ENCODE data around the gene INTS7. TPM values are rescaled to one million over a fixed set of nuclear protein-coding genes. Genes with fewer than 3 reads are reported as not detected.

The INTS7 gene
- total RNA-seq, 1 experiment from 2014 or later: 35.5 TPM

GRCh38 chr1:212053993-212054392, 18.6 kb upstream of the INTS7 start:
- Histone ChIP-seq H3K27ac (ENCODE audit: low read length) (no peak overlapping the region), H3K9me3 (ENCODE audit: control insufficient read depth, insufficient read depth, low read depth, low read length) (no peaks in the 10 kb centered on the region), H3K4me3 (ENCODE audit: low read depth in 2 of 2, low read length in 2 of 2) (no peak overlapping the region), H3K27me3 (ENCODE audit: control insufficient read depth, insufficient read depth, low read length) (no peaks in the 10 kb centered on the region), H3K4me1 (ENCODE audit: control insufficient read depth, insufficient read depth, low read length) (no peaks in the 10 kb centered on the region), H3K36me3 (ENCODE audit: control insufficient read depth, insufficient read depth, low read length) (peaks cover 2% of the 10 kb centered on the region; the same call in 1 of the 2 replicates)
- CTCF ChIA-PET: no interaction called here
- ATAC-seq (no peak), DNase-seq (ENCODE audit: low read depth, low spot score) (no peak)
- no TSS peak for BruUV-seq (replicated peaks)
- TF ChIP-seq SIN3A (IDR thresholded peaks at IDR 0.05; ENCODE audit: borderline replicate concordance, insufficient read depth, low read depth, low read length) (no peak), REST (IDR thresholded peaks at IDR 0.05; ENCODE audit: insufficient read depth in 1 of 2, low read depth in 2 of 2, low read length in 1 of 2) (no peak), TCF7L2 (IDR thresholded peaks at IDR 0.05; ENCODE audit: low read depth, low read length) (no peak), POLR2AphosphoS5 (IDR thresholded peaks at IDR 0.05; ENCODE audit: low read depth, low read length) (no peak), CTCF (IDR thresholded peaks at IDR 0.05) (no peak)
- intact Hi-C loops (cut with micrococcal nuclease; ENCODE audit: unreplicated experiment) (no loop called here), in situ Hi-C loops (cut with HindIII; ENCODE audit: low pct_unique_long_range_greater_than_20kb, low sequenced_read_pairs) (no loop called here)
- POLR2A ChIA-PET: no interaction called here

- no TSS peak for BruUV-seq (replicated peaks)
- H3K4me1 ChIP-seq (ENCODE audit: control insufficient read depth, insufficient read depth, low read length): peaks cover 4% of the 10 kb centered on the region
- no peaks in the 10 kb centered on the region for H3K9me3 ChIP-seq (ENCODE audit: control insufficient read depth, insufficient read depth, low read depth, low read length)
- ChIA-PET CTCF (no interaction called here), POLR2A (no interaction called here)
- ATAC-seq (no peak), DNase-seq (ENCODE audit: low read depth, low spot score) (no peak)
- TF ChIP-seq CTCF (IDR thresholded peaks at IDR 0.05) (no peak), SIN3A (IDR thresholded peaks at IDR 0.05; ENCODE audit: borderline replicate concordance, insufficient read depth, low read depth, low read length) (no peak), TCF7L2 (IDR thresholded peaks at IDR 0.05; ENCODE audit: low read depth, low read length) (no peak), POLR2AphosphoS5 (IDR thresholded peaks at IDR 0.05; ENCODE audit: low read depth, low read length) (no peak)
- H3K27ac ChIP-seq (ENCODE audit: low read length): no peak overlapping the region
- intact Hi-C loops (cut with micrococcal nuclease; ENCODE audit: unreplicated experiment): no loop called here
- no peaks in the 10 kb centered on the region for H3K27me3 ChIP-seq (ENCODE audit: control insufficient read depth, insufficient read depth, low read length)
- in situ Hi-C loops (cut with HindIII; ENCODE audit: low pct_unique_long_range_greater_than_20kb, low sequenced_read_pairs): no loop called here
- peaks cover 10% of the 10 kb centered on the region for H3K36me3 ChIP-seq (ENCODE audit: control insufficient read depth, insufficient read depth, low read length)
- H3K4me3 ChIP-seq (ENCODE audit: low read depth in 2 of 2, low read length in 2 of 2): no peak overlapping the region
These were observed 10.6 kb upstream of the INTS7 start for GRCh38 chr1:212045981-212046380.
